Skeletal muscle tissue (tissue), 4 donors: ENCODE measurements around the gene CASTOR2. TPM values are rescaled to one million over a fixed set of nuclear protein-coding genes. Genes with fewer than 3 reads are reported as not detected.
A peak's percentile ranks its signal among the peaks of the same experiment; 100 is the strongest.
"Not testable (repeated sequence)": the region's sequence is repeated elsewhere in the genome, so short reads cannot be mapped to it uniquely, and the experiment has no call there.

Source experiments
- H3K27ac ChIP-seq: one replicate; pipeline ENCODE4 v1.7.0; 2013; ENCODE audit warnings: mild to moderate bottlenecking, low read depth, low read length, inconsistent platforms
- H3K27me3 ChIP-seq, 3 donors: one replicate each; pipeline ENCODE4 v1.7.0; 2013; ENCODE audit warnings: low read length in 3 of 3; ENCODE audit not compliant: control insufficient read depth in 3 of 3, insufficient read depth in 3 of 3
- H3K36me3 ChIP-seq, 3 donors: one replicate each; pipeline ENCODE4 v1.7.0; 2013; ENCODE audit warnings: low read length in 3 of 3; ENCODE audit not compliant: control insufficient read depth in 3 of 3, insufficient read depth in 3 of 3
- H3K4me1 ChIP-seq, 3 donors: one replicate each; pipeline ENCODE4 v1.7.0; 2013; ENCODE audit warnings: low read length in 3 of 3, mild to moderate bottlenecking in 3 of 3; ENCODE audit not compliant: control insufficient read depth in 3 of 3, insufficient read depth in 3 of 3
- H3K4me3 ChIP-seq, 3 donors: one replicate each; pipeline ENCODE4 v1.7.0; 2013; ENCODE audit warnings: low read length in 3 of 3
- H3K9ac ChIP-seq, 3 donors: one replicate each; pipeline ENCODE4 v1.7.0; 2013; ENCODE audit warnings: low read length in 3 of 3, mild to moderate bottlenecking in 3 of 3, moderate library complexity in 2 of 3, low read depth in 1 of 3
- H3K9me3 ChIP-seq, 3 donors: one replicate each; pipeline ENCODE4 v1.7.0; 2013; ENCODE audit warnings: low read length in 3 of 3; ENCODE audit not compliant: control insufficient read depth in 3 of 3
- total RNA-seq: library from RNA; depleted of rRNA; stranded (reverse); fragments of >200 nt; gene quantifications from one replicate; pipeline ENCODE4 v1.2.3, GENCODE V29; 2014
- donor health status: Osteomylitis.

The CASTOR2 gene
- total RNA-seq = 15.1 TPM

DNA sequence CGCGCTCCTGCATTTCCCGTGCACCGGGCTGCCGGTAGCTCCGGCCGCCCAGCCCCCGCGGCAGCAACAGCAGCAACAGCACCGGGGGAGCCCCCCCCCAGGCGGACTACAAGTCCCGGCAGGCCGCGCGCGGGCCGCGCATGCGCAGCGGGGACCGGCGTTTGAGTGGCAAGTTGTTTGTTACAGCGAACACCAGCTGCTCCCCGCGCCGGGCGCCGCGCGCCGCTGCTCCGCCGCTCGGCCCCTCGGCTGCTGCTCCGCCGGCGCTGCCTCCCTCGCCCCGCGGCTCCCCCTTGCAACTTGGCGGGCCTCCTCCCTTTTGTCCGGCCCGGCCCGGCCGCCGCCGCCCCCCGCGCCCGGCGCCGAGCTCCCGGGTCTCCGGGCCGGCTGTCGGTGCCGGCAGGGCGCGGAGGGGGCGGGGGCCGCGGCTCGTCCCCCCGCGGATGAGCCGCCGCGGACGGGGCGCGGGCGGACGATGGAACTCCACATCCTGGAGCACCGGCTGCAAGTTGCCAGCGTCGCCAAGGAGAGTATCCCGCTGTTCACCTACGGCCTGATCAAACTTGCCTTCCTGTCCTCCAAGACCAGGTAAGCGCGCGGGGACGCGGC is at the start of gene CASTOR2:
Gene CASTOR2, plus strand, starts transcription at position 195 of the 609 bp plus-strand sequence. Its CDS starts 281 bp downstream, at position 476.
- not testable (repeated sequence) for H3K27ac ChIP-seq, H3K27me3 ChIP-seq

GRCh38 chr7:74922321-74922890 is 42.1 kb upstream of the CASTOR2 start:
- not testable (repeated sequence) for H3K4me3 ChIP-seq, H3K27ac ChIP-seq, H3K9ac ChIP-seq, H3K27me3 ChIP-seq, H3K36me3 ChIP-seq, H3K4me1 ChIP-seq, H3K9me3 ChIP-seq

More for the DNA sequence above, at the start of gene CASTOR2:
- not testable (repeated sequence) for H3K4me3 ChIP-seq, H3K36me3 ChIP-seq, H3K9me3 ChIP-seq, H3K4me1 ChIP-seq
- peak within 1 kb of the TSS in 1 of 3 donors; percentile 40 for H3K9ac ChIP-seq

GRCh38 chr7:74923644-74924043 is 40.9 kb upstream of the CASTOR2 start:
- H3K27me3 ChIP-seq, H3K9me3 ChIP-seq, H3K36me3 ChIP-seq, H3K27ac ChIP-seq, H3K4me1 ChIP-seq, H3K9ac ChIP-seq, H3K4me3 ChIP-seq: not testable (repeated sequence)

DNA sequence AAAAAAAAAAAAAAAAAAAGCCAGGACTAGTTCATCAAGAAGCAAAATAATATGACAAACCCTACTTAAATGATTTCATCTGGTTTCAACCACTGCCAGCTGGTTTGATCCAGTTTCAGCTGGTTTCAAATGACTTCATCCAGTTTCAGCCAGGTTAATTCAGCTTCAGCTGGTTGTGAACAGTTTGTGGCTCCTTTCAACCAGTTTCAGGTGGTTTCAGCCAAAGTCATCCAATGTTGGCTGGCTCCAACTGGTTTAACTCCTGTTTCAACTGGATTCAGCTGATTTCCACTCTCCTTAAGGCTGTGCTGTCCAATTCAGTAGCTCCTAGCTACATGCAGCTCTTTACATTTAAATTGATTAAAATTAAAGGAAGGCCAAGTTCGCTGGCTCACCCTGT is 37.5 kb upstream of the CASTOR2 start:
- not testable (repeated sequence) for H3K27me3 ChIP-seq, H3K9me3 ChIP-seq, H3K4me3 ChIP-seq, H3K4me1 ChIP-seq, H3K27ac ChIP-seq, H3K36me3 ChIP-seq, H3K9ac ChIP-seq

DNA sequence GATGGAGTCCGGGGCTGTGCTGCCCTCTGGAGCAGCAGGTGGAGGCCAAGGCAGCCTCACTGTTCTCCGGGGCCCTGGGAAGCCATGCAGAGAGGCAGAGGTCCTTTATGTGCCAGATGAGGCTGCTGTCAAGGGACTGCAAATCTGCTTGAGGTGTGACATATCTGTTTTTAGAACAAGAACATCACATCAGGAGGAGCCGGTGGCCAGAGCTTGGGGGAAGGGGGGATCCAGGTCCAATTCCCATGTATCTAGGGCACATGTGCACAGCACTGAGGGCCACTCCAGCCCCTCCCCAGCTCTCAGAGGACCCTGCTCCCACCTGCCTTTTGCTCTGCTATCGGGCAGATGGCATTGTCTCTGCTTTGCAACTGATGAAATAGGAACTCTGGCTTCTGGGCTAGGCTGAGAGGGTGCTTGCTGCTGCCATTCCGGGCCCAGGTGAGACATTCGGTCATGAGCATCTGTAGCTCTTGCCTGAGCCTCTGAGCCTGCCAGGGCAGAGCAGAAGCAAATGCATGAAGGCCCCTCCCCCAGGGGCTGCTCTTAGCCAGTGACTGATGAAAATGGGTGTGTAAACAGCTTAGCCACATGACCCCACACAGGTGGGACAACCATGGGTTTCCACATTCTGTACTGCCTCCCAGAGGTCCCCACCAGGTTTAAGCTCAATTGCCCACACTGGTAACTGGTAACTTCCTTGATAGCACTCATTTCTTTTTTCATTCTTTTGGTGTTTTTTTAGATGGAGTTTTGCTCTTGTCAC is 32.8 kb upstream of the CASTOR2 start:
- not testable (repeated sequence) for H3K9me3 ChIP-seq, H3K4me1 ChIP-seq, H3K27me3 ChIP-seq, H3K27ac ChIP-seq, H3K9ac ChIP-seq, H3K4me3 ChIP-seq, H3K36me3 ChIP-seq

- not testable (repeated sequence) for H3K27ac ChIP-seq, H3K9ac ChIP-seq, H3K27me3 ChIP-seq, H3K4me3 ChIP-seq, H3K36me3 ChIP-seq, H3K4me1 ChIP-seq, H3K9me3 ChIP-seq
Measured at GRCh38 chr7:74939429-74939828, 25.1 kb upstream of the CASTOR2 start.

- not testable (repeated sequence) for H3K9ac ChIP-seq
Measured at GRCh38 chr7:74941302-74942069, 23.0 kb upstream of the CASTOR2 start.

DNA sequence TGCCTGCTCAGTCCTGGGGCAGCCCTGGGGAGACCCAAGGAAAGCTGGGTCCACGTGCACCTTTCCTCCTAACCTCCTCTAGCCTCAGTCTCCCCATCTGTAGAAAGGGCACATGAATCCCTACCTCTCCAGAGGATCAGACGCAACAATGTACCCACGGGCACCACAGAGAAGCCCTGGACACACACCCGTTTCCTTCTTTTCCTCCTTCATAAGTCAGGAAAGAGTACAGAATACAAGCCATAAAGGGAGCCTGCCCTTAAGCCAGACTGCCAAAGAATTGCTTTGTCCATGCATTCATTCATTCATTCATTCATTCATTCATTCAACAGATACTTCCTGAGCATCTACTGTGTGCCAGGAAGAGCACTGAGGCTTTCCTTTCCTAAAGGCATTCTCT is 20.6 kb upstream of the CASTOR2 start:
- H3K27me3 ChIP-seq, H3K36me3 ChIP-seq, H3K4me1 ChIP-seq, H3K9me3 ChIP-seq, H3K9ac ChIP-seq, H3K4me3 ChIP-seq, H3K27ac ChIP-seq: not testable (repeated sequence)

More at GRCh38 chr7:74941302-74942069, 23.0 kb upstream of the CASTOR2 start:
- H3K9me3 ChIP-seq, H3K4me1 ChIP-seq, H3K27me3 ChIP-seq, H3K4me3 ChIP-seq, H3K27ac ChIP-seq, H3K36me3 ChIP-seq: not testable (repeated sequence)

DNA sequence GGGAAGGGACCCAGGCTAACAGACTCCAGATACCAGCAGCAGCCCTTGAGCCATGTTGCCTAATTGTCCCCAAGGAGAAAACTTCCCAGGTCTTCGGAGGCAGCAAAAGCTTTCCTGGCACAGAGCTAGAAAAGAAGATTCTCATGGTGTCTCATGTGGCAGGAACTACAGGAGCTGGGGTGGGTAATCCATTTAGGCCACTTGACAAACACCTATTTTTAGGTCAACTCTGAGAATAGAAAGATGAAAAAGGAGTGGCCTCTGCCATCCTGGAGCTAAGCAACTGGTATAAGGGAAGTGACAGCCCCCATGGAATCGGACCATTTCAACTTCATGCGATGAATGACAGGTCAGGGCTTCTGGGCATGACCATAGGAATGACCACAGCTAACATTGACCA is 16.8 kb upstream of the CASTOR2 start:
- H3K9ac ChIP-seq, H3K4me1 ChIP-seq, H3K36me3 ChIP-seq, H3K9me3 ChIP-seq, H3K27me3 ChIP-seq, H3K4me3 ChIP-seq, H3K27ac ChIP-seq: not testable (repeated sequence)

- not testable (repeated sequence) for H3K27ac ChIP-seq, H3K27me3 ChIP-seq, H3K4me3 ChIP-seq, H3K9ac ChIP-seq, H3K9me3 ChIP-seq, H3K4me1 ChIP-seq, H3K36me3 ChIP-seq
Measured at GRCh38 chr7:74953774-74954173, 10.7 kb upstream of the CASTOR2 start.
